Small intestine (tissue), 7 donors: Measurements from ENCODE around the gene TNS3. TPM values are rescaled to one million over a fixed set of nuclear protein-coding genes. Genes with fewer than 3 reads are reported as not detected.

Experiments
- DNase-seq, 2 donors: peaks; one replicate each; pipeline versions ENCODE4 v3.0.0 to v3.0.0-alpha.2; 2013
- FAIRE-seq: peaks from 2 replicates; lab custom pipeline; 2012; peaks lifted over from hg19 to GRCh38; lab: Jason Lieb, UNC
- H3K27ac ChIP-seq, 3 donors: one replicate each; pipeline ENCODE4 v1.5.1; 2013; ENCODE audit warnings: low read length in 2 of 3, mild to moderate bottlenecking in 2 of 3, control low read depth in 1 of 3, inconsistent platforms in 1 of 3, low read depth in 1 of 3, moderate library complexity in 1 of 3
- H3K27me3 ChIP-seq, 3 donors: one replicate each; pipeline ENCODE4 v1.6.1; 2013; ENCODE audit warnings: low read length in 3 of 3, inconsistent platforms in 1 of 3; ENCODE audit not compliant: control insufficient read depth in 3 of 3, insufficient read depth in 3 of 3
- H3K36me3 ChIP-seq, 3 donors: one replicate each; pipeline ENCODE4 v1.6.1; 2013; ENCODE audit warnings: low read length in 3 of 3, inconsistent platforms in 1 of 3, low read depth in 1 of 3, mild to moderate bottlenecking in 1 of 3, moderate library complexity in 1 of 3; ENCODE audit not compliant: control insufficient read depth in 3 of 3, insufficient read depth in 2 of 3
- H3K4me1 ChIP-seq, 3 donors: one replicate each; pipeline ENCODE4 v1.6.1; 2013; ENCODE audit warnings: low read length in 2 of 3, inconsistent platforms in 1 of 3, low read depth in 1 of 3, mild to moderate bottlenecking in 1 of 3, moderate library complexity in 1 of 3; ENCODE audit not compliant: control insufficient read depth in 3 of 3, insufficient read depth in 2 of 3
- H3K4me3 ChIP-seq, 3 donors: one replicate each; pipeline ENCODE4 v1.5.1; 2013; ENCODE audit warnings: low read length in 3 of 3, control low read depth in 1 of 3, inconsistent platforms in 1 of 3, low read depth in 1 of 3, mild to moderate bottlenecking in 1 of 3, moderate library complexity in 1 of 3
- H3K9me3 ChIP-seq, 2 donors: one replicate each; pipeline ENCODE4 v1.6.1; 2013; ENCODE audit warnings: low read depth in 1 of 2, low read length in 1 of 2; ENCODE audit not compliant: control insufficient read depth in 2 of 2, insufficient read depth in 1 of 2
- WGBS, 3 donors: extraction: QIAGEN DNeasy Blood & Tissue Kit; methylation state at CpG; one replicate each; pipeline ENCODE4 v1.1.7; 2013; 5-methylcytosine and 5-hydroxymethylcytosine counted together
- polyA plus RNA-seq, 4 donors: library from polyadenylated mRNA; stranded (reverse) in 3 of 4; unstranded in 1 of 4; fragments of 200-250 nt in 3 of 4; fragments of 120-200 nt in 1 of 4; gene quantifications; one replicate each; pipeline versions ENCODE4 v1.2.1 to v1.2.3, GENCODE V29; 2013
- donor health status: healthy with polysubstance abuse.
- donor health status: control.
- donor health status: control.
- donor health status: Bipolar disorder and iron deficiency.
- donor health status: healthy.

Gene TNS3
- polyA plus RNA-seq, 4 donors = 17.2 to 67.1 (median 27.3) TPM

GRCh38 chr7:47540387-47541350 lies 41.2 kb downstream of the TNS3 start:
- Histone ChIP-seq H3K27me3 (no peaks in the 10 kb centered on the region), H3K36me3 (peaks cover 0 to 52% (median 0%) of the 10 kb centered on the region in 3 donors), H3K4me1 (peaks cover 3 to 68% (median 12%) of the 10 kb centered on the region in 3 donors), H3K9me3 (no peaks in the 10 kb centered on the region), H3K4me3 (peak overlapping the region in 1 of 3 donors; percentile 46), H3K27ac (peak overlapping the region in 2 of 3 donors; percentile 59 to 88)
- peak; percentile 61 to 89 for DNase-seq
- no peak for FAIRE-seq
- 55 to 67% (median 66%) methylated on average over 22 of the region's 22 CpGs for WGBS, 3 donors

- Histone ChIP-seq H3K4me3 (peak overlapping the region in 1 of 3 donors; percentile 46), H3K9me3 (no peaks in the 10 kb centered on the region), H3K27ac (peak overlapping the region; percentile 25 to 88 (median 59)), H3K36me3 (peaks cover 0 to 45% (median 0%) of the 10 kb centered on the region in 3 donors), H3K4me1 (peaks cover 3 to 69% (median 12%) of the 10 kb centered on the region in 3 donors), H3K27me3 (no peaks in the 10 kb centered on the region)
- no peak for FAIRE-seq
- no peak for DNase-seq
- 69 to 77% (median 76%) methylated on average over 4 of the region's 4 CpGs for whole genome bisulfite sequencing, 3 donors
These were observed 41.9 kb downstream of the TNS3 start for GRCh38 chr7:47540053-47540386.

- Histone ChIP-seq H3K9me3 (no peaks in the 10 kb centered on the region), H3K4me3 (peak overlapping the region in 1 of 3 donors; percentile 22), H3K27ac (peak overlapping the region; percentile 25 to 88 (median 67)), H3K4me1 (peaks cover 3 to 74% (median 12%) of the 10 kb centered on the region in 3 donors), H3K36me3 (peaks cover 0 to 43% (median 0%) of the 10 kb centered on the region in 3 donors), H3K27me3 (no peaks in the 10 kb centered on the region)
- DNase-seq (peak in 1 of 2 donors; percentile 85), FAIRE-seq (no peak)
- 84 to 87% (median 86%) methylated on average over 9 of the region's 9 CpGs for WGBS, 3 donors
These were observed 42.4 kb downstream of the TNS3 start for GRCh38 chr7:47539398-47540052.

- H3K9me3 ChIP-seq = no peaks in the 10 kb centered on the region
- WGBS, 3 donors = 61 to 80% (median 75%) methylated on average over 5 of the region's 5 CpGs
- FAIRE-seq (no peak), DNase-seq (peak in 1 of 2 donors; percentile 46)
- H3K27me3 ChIP-seq = no peaks in the 10 kb centered on the region
- peaks cover 0 to 36% (median 0%) of the 10 kb centered on the region in 3 donors for H3K36me3 ChIP-seq
- peaks cover 3 to 79% (median 12%) of the 10 kb centered on the region in 3 donors for H3K4me1 ChIP-seq
- peak overlapping the region in 1 of 3 donors; percentile 22 for H3K4me3 ChIP-seq
- peak overlapping the region in 2 of 3 donors; percentile 32 to 88 for H3K27ac ChIP-seq
These were observed 43.0 kb downstream of the TNS3 start for GRCh38 chr7:47538846-47539311.

- Histone ChIP-seq H3K27ac (peak overlapping the region in 2 of 3 donors; percentile 42 to 88), H3K27me3 (no peaks in the 10 kb centered on the region), H3K36me3 (peaks cover 0 to 28% (median 0%) of the 10 kb centered on the region in 3 donors), H3K4me3 (peak overlapping the region in 2 of 3 donors; percentile 49), H3K9me3 (no peaks in the 10 kb centered on the region), H3K4me1 (peaks cover 3 to 75% (median 12%) of the 10 kb centered on the region in 3 donors)
- no peak for FAIRE-seq
- WGBS, 3 donors = 39 to 56% (median 53%) methylated on average over 17 of the region's 17 CpGs
- peak in 1 of 2 donors; percentile 61 for DNase-seq
These were observed 43.9 kb downstream of the TNS3 start for GRCh38 chr7:47537716-47538675.

- Histone ChIP-seq H3K27me3 (no peaks in the 10 kb centered on the region), H3K4me3 (peak overlapping the region; percentile 32 to 49 (median 49)), H3K4me1 (peaks cover 3 to 71% (median 12%) of the 10 kb centered on the region in 3 donors), H3K27ac (peak overlapping the region; percentile 51 to 88 (median 69)), H3K9me3 (no peaks in the 10 kb centered on the region), H3K36me3 (peaks cover 0 to 25% (median 0%) of the 10 kb centered on the region in 3 donors)
- FAIRE-seq (no peak), DNase-seq (peak; percentile 68 to 78)
- 15 to 23% (median 23%) methylated on average over 77 to 96 of the region's 96 CpGs for WGBS, 3 donors
These were observed 45.0 kb downstream of the TNS3 start for GRCh38 chr7:47536661-47537611.
